Activated CD8-positive, alpha-beta memory T cell treated with anti-CD3 and anti-CD28 coated beads, Interleukin-2, amount 50 U/mL, for 1 hour (primary cell): ENCODE measurements around the gene JAZF1.

Experiments
- DNase-seq: peaks from one replicate; pipeline ENCODE4 v3.0.0-alpha.2; 2020; ENCODE audit errors: extremely low read depth

JAZF1 gene

GRCh38 chr7:27840313-27840712, 340.3 kb downstream of the JAZF1 start:
- no peak for DNase-seq

- DNase-seq = no peak
Measured at GRCh38 chr7:27839099-27839498, 341.5 kb downstream of the JAZF1 start.

- DNase-seq = no peak
Measured at GRCh38 chr7:27836536-27836935, 344.1 kb downstream of the JAZF1 start.

- DNase-seq = no peak
Measured at GRCh38 chr7:27835376-27835775, 345.2 kb downstream of the JAZF1 start.

- DNase-seq = no peak
Measured at GRCh38 chr7:27834179-27834921, 346.2 kb downstream of the JAZF1 start.

GRCh38 chr7:27826357-27826756, 354.2 kb downstream of the JAZF1 start:
- no peak for DNase-seq

- DNase-seq = no peak
Measured at GRCh38 chr7:27825891-27826290, 354.7 kb downstream of the JAZF1 start.

- no peak for DNase-seq
Measured at GRCh38 chr7:27822245-27822644, 358.4 kb downstream of the JAZF1 start.

- DNase-seq = no peak
Measured at GRCh38 chr7:27812706-27813105, 367.9 kb downstream of the JAZF1 start.

- no peak for DNase-seq
Measured at GRCh38 chr7:27810186-27810585, 370.4 kb downstream of the JAZF1 start.

- no peak for DNase-seq
Measured at GRCh38 chr7:27808626-27809025, 372.0 kb downstream of the JAZF1 start.

- no peak for DNase-seq
Measured at GRCh38 chr7:27804139-27804538, 376.5 kb downstream of the JAZF1 start.

- no peak for DNase-seq
Measured at GRCh38 chr7:27802999-27803398, 377.6 kb downstream of the JAZF1 start.

- no peak for DNase-seq
Measured at GRCh38 chr7:27799212-27799611, 381.4 kb downstream of the JAZF1 start.

GRCh38 chr7:27795977-27796376, 384.6 kb downstream of the JAZF1 start:
- DNase-seq = no peak

- DNase-seq = no peak
Measured at GRCh38 chr7:27793780-27794179, 386.8 kb downstream of the JAZF1 start.

- no peak for DNase-seq
Measured at GRCh38 chr7:27788437-27788836, 392.2 kb downstream of the JAZF1 start.

- no peak for DNase-seq
Measured at GRCh38 chr7:27784399-27785053, 396.1 kb downstream of the JAZF1 start.

GRCh38 chr7:27782849-27783248, 397.7 kb downstream of the JAZF1 start:
- no peak for DNase-seq

- DNase-seq = no peak
Measured at GRCh38 chr7:27781188-27781587, 399.4 kb downstream of the JAZF1 start.
